Upper lobe of right lung (tissue), 1 donor: Measurements from ENCODE around the gene HTR2A. TPM values are rescaled to one million over a fixed set of nuclear protein-coding genes. Genes with fewer than 3 reads are reported as not detected.
"Not testable (repeated sequence)": the region's sequence is repeated elsewhere in the genome, so short reads cannot be mapped to it uniquely, and the experiment has no call there.

Source experiments
- ATAC-seq: fragments of 200-7000 bp; cut with Tn5 transposase; one replicate; pipeline ENCODE4 v1.9.1; 2020; ENCODE audit warnings: mild to moderate bottlenecking, moderate library complexity
- DNase-seq: peaks from one replicate; pipeline ENCODE4 v3.0.0-alpha.2; 2020
- H3K27ac ChIP-seq: fragments of 200-600 bp; one replicate; pipeline ENCODE4 v1.8.0; 2022
- H3K27me3 ChIP-seq: fragments of 200-600 bp; one replicate; pipeline ENCODE4 v1.8.0; 2022; ENCODE audit warnings: mild to moderate bottlenecking
- H3K36me3 ChIP-seq: fragments of 200-600 bp; one replicate; pipeline ENCODE4 v1.8.0; 2022
- H3K4me1 ChIP-seq: fragments of 200-600 bp; one replicate; pipeline ENCODE4 v1.8.0; 2022
- H3K4me3 ChIP-seq: fragments of 200-600 bp; one replicate; pipeline ENCODE4 v1.8.0; 2022; ENCODE audit warnings: mild to moderate bottlenecking
- H3K9me3 ChIP-seq: fragments of 200-600 bp; one replicate; pipeline ENCODE4 v1.8.0; 2022
- CTCF ChIP-seq: fragments of 200-600 bp; IDR thresholded peaks from one replicate; pipeline ENCODE4 v1.8.0; 2022; ENCODE audit warnings: antibody characterized with exemption
- intact Hi-C: fragments of 100-400 bp; cut with DNase I; formaldehyde crosslinking; loops from one replicate; pipeline ENCODE4 v1.11.0; 2022
- total RNA-seq: library from RNA; stranded (reverse); fragmentation: NEBNext Ultra II Directional; extraction: Animal tissue kit (Norgen Biotek cat#: 25700); gene quantifications from one replicate; pipeline ENCODE4 v1.2.1, GENCODE V29; 2021
- donor health status: DM: no; HTN: yes; CAD: no; lungs with severe emphysema.

The HTR2A gene
- total RNA-seq, 1 donor from 2014 or later = 0.90 TPM

- H3K9me3 ChIP-seq = no peaks in the 10 kb centered on the region
- ATAC-seq = no peak
- no peaks in the 10 kb centered on the region for H3K36me3 ChIP-seq
- no peak for DNase-seq
- H3K4me3 ChIP-seq = no peak overlapping the region
- intact Hi-C loops = no loop called here
- H3K27me3 ChIP-seq = no peaks in the 10 kb centered on the region
- no peaks in the 10 kb centered on the region for H3K4me1 ChIP-seq
- no peak overlapping the region for H3K27ac ChIP-seq
- TF ChIP-seq CTCF = no peak
Observed at GRCh38 chr13:46816371-46816770, 80.5 kb downstream of the HTR2A start.

DNA sequence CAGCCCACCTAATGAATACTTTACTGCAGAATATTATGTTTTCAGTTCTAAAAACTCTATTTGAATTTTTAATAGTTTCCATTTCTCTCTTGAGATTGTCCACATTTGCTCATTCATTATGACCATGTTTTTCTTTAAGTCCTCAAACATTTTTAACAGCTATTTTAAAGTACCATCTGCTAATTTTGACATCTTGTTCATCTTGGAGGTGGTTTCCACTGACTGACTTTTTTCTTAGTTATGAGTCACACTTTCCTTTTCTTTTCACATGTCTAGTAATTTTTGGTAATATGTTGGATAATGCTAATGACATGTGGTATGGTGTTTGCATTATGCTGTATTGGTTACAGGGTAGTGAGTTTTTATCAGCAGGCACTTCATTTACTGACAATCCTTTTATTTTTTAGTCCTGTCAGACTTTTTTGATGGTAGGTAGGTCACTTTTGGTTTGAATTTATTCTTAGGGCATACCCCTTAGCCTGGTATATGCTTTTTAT, 84.5 kb downstream of the HTR2A start:
- H3K36me3 ChIP-seq = no peaks in the 10 kb centered on the region
- no peaks in the 10 kb centered on the region for H3K4me1 ChIP-seq
- DNase-seq (no peak), ATAC-seq (no peak)
- no peaks in the 10 kb centered on the region for H3K27me3 ChIP-seq
- no peak overlapping the region for H3K27ac ChIP-seq
- TF ChIP-seq CTCF = no peak
- no peaks in the 10 kb centered on the region for H3K9me3 ChIP-seq
- no peak overlapping the region for H3K4me3 ChIP-seq
- intact Hi-C loops = no loop called here

DNA sequence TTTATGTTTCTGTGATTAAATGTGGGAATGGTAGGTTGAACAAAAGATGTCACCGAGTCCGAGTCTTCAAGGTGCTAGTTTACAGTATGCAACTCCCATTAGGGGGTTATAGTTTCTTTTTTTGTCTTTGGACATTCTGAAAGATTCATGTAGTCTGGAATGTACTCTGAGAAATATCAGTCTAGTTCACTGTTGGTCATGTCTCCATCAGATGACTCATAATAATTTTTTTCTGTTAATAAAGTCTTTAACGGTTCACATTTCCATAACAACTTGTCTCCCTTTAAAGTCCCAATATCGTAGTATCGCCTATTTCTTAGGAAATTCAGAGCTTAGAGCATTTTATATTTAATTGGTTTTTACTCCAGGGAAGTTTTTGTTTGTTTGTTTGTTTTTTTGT, 86.4 kb downstream of the HTR2A start:
- Histone ChIP-seq H3K27ac (no peak overlapping the region), H3K36me3 (no peaks in the 10 kb centered on the region), H3K4me1 (no peaks in the 10 kb centered on the region), H3K9me3 (no peaks in the 10 kb centered on the region), H3K27me3 (no peaks in the 10 kb centered on the region), H3K4me3 (no peak overlapping the region)
- no peak for TF ChIP-seq CTCF
- ATAC-seq (no peak), DNase-seq (no peak)
- intact Hi-C loops = no loop called here

DNA sequence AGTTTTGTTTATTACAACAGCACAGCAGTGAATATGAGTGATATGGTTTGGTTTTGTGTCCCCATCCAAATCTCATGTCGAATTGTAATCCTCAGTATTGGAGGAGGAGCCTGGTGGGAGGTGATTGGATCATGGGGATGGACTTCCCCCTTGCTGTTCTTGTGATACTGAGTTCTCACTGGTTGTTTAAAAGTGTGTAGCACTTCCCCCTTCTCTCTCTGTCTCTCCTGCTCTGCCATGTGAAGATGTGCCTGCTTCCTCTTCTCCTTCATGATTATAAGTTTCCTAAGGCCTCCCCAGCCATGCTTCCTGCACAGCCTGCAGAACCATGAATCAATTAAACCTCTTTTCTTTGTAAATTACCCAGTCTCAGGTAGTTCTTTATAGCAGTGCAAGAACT, 91.9 kb downstream of the HTR2A start:
- H3K9me3 ChIP-seq, H3K27ac ChIP-seq, H3K4me3 ChIP-seq, ATAC-seq, H3K4me1 ChIP-seq, intact Hi-C loops, H3K36me3 ChIP-seq, H3K27me3 ChIP-seq, DNase-seq: not testable (repeated sequence)

- intact Hi-C loops = no loop called here
- no peaks in the 10 kb centered on the region for H3K9me3 ChIP-seq
- no peak overlapping the region for H3K4me3 ChIP-seq
- H3K27ac ChIP-seq = no peak overlapping the region
- DNase-seq (no peak), ATAC-seq (no peak)
- no peaks in the 10 kb centered on the region for H3K27me3 ChIP-seq
- H3K4me1 ChIP-seq = no peaks in the 10 kb centered on the region
- no peaks in the 10 kb centered on the region for H3K36me3 ChIP-seq
- TF ChIP-seq CTCF = no peak
Observed at GRCh38 chr13:46804391-46804815, 92.5 kb downstream of the HTR2A start.

- intact Hi-C loops = no loop called here
- H3K27me3 ChIP-seq = no peaks in the 10 kb centered on the region
Observed at GRCh38 chr13:46803586-46803985, 93.3 kb downstream of the HTR2A start.

More at GRCh38 chr13:46803586-46803985, 93.3 kb downstream of the HTR2A start:
- DNase-seq (no peak), ATAC-seq (no peak)
- Histone ChIP-seq H3K36me3 (no peaks in the 10 kb centered on the region), H3K4me1 (no peaks in the 10 kb centered on the region), H3K4me3 (no peak overlapping the region), H3K9me3 (no peaks in the 10 kb centered on the region), H3K27ac (no peak overlapping the region)
- TF ChIP-seq CTCF = no peak
